HG03103 (cell line): ENCODE results near the gene GPN3.
"Not testable (repeated sequence)": the region's sequence is repeated elsewhere in the genome, so short reads cannot be mapped to it uniquely, and the experiment has no call there.

ENCODE experiments used
- ATAC-seq: cut with Tn5 transposase; IDR thresholded peaks from one replicate; pipeline ENCODE4 v1.9.1; 2021; ENCODE audit warnings: low read depth; ENCODE audit not compliant: unreplicated experiment

GPN3 gene

DNA sequence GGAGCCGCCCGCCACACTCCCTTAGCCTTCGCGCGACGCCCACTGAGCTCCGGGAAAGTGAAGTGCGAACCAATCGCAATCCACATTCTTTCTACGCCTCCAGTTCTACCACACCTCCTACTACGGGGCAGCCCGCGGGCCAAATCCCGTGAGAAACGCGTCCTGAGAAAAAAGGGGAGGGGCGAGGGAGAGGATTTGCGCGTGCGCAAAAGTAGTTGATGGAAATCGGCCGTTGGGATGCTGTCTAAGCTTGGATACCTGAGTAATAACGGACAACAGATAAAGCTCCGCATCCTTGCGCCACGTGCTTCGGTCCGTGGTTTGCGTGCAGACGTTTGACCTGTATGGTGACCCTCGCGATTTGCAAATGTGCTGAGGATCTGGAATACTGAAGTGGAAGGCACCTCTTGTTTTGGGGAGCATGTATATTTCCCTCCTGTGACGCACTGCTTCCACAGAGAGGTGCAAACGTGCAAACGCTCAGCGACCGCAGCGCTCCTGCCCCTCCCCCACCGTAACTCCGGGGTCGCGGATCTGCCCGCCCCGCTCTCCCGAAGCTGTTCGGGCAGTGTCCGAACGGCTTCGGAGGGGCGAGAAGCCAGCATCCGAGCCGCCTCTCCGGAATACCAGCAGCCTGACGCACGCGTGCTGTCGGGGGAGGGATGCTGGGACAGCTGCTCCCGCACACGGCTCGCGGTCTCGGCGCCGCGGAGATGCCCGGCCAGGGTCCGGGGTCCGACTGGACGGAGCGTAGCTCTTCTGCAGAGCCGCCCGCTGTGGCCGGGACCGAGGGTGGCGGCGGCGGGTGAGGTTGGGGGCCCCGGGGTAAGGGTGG lies at the start of gene GPN3, which contains the start of gene FAM216A:
Gene GPN3 (minus strand): TSS at position 44 of the 835 bp plus-strand sequence. CDS start 54 bp downstream, outside the sequence.
Gene FAM216A (plus strand): TSS at position 632 of the 835 bp plus-strand sequence. CDS start 31 bp downstream, at position 663.
- peak; percentile 71 for ATAC-seq

DNA sequence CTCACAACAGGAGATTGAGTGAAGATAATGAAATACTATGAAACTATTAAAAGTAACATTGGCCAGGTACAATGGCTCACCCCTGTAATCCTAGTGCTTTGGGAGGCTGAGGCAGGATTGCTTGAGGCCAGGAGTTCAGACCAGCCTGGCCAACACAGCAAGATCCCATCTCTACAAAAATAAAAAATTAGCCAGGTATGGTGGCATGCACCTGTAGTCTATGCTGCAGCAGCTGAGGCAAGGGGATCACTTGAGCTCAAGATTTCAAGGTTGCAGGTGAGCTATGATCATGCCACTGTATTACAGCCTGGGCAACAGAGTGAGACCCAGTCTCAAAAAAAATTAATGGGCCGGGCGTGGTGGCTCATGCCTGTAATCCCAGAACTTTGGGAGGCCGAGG lies 48.9 kb upstream of the GPN3 start:
- no peak for ATAC-seq

DNA sequence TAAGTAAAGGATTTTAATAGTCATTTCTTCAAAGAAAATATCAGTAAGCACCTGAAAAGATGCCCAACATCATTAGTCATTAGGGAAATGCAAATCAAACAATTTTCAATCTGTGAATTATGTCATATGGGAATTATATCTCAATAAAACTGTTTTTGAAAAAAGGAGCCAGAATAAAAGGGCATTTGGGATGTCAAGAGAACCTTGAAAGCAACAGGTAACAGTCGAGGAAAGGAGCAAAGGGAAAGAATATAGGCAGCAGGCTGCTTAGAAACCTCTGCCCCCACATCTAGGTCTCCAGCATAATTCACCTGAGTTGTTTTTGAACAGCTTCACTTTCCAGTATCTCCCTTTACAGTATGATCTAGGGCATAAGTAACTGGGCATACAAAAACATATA lies 46.3 kb upstream of the GPN3 start:
- ATAC-seq: no peak

DNA sequence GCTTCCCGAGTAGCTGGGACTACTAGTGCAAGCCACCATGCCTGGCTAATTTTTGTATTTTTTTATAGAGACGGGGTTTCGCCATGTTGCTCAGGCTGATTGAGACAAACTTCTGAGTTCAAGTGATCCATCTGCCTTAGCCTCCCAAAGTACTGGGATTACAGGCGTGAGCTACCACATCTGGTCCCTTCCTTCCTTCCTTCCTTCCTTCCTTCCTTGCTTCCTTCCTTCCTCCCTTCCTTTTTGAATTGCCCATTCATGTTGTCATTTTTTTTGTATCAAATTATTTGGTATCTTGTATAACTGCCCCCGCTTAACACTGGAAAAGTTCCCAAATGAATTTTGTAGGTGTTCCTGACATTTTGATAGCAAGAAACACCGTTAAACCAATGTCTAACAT lies 45.8 kb upstream of the GPN3 start:
- ATAC-seq: no peak

DNA sequence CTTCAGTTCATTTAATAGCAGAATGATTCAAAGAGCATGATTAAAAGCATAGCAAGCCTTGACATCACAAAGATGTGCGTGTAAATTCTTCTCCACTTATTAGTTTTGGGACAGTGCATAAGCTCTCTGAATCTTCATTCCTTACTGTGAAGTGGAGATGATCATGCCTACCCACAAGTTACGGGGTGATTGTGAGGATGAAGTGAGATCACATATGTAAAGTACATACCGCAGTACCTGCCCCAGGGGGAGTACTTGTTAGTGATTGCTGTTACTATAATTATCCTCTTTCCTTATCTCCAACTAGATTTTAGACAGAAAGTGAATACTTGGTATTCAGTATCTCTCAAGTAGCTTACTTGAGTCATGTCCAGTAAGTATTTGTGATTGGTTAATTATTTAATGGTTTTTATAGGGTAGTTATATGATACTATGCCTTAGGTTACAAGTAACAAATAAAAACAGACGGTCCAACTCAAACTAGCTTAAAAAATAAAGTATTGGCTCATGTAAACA lies 40.1 kb upstream of the GPN3 start:
- no peak for ATAC-seq

DNA sequence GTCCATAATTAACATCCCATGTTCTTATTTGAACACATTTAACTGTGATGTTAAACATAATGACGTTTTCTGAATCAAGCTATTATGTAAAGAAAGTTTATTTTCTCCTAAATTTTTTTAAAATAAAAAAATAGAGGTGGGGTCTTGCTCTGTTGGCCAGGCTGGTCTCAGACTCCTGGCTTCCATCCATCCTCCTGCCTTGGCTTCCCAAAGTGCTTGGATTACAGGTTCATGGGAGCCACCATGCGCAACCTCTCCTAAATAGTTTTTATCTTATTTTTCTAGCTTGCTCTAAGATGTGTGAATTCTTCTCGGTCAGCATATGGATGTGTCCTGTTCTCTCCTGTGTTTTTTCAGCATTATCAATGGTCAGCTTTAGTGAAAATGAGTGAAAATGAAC lies 37.3 kb upstream of the GPN3 start:
- no peak for ATAC-seq

DNA sequence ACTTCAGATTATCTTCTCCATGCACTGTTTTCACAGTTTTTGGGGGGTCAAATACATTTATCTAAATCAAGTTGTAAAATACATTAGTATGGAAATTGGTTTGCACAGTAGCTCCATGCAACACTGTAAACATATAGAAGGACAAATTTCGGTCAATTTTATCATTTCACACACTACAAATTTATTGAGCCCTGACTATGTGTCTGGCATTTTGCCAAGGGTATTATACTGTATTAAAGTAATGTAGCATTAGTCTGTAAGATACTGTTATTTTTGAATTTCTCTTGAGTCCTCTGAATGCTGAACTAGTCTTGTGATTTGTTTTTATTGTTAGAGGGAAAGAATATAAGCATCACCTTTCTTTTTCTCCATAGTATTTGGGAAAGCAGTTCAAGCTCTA lies 35.4 kb upstream of the GPN3 start:
- ATAC-seq: no peak

DNA sequence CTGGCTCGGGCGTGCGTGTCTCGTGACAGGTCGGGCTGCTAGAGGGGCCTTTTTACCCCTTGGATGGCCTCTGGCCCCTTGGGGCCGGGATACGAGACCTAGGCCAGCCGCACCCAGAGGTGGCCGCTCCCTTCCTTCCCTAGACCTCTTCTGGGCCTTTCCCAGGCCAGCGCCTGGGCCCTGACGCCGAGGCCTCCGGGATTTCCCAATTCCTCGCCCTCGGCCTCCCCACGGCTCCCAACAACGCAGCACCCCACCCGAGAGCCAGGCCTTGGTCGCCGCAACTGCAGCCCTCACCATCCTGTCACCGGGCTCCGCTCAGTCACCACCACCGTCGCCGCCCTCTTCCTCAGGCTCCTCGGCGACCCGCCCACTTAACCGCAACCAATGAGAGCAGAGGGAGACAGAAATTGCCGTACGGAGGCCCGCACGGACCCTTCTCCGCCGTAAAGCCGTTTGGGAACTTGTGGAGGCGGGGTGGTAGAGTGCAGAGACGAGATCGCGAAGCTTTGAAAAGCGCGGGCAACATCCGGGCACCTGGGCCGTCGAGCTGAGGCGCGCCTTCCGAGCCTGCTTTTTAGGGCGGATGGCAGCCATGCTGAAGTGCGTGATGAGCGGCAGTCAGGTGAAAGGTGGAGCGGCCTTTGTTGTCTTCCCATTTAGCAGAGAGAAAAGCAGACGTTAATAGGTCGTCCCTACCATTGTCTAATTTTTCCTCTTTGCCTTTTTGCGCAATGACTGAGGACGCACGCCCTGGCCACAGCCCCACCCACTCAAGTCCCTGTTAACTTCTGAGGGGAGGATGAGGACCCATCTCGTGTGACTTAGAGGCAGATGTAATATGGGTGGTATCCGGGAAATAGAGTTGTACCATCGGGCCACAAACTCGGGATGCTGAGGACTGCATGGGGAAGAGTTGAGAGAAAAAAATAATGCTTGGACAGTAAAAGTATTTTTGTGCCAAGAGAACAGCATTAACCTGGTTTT lies 34.0 kb upstream of the GPN3 start, which contains the start of the genes RAD9B and VPS29:
Gene RAD9B (plus strand): TSS at position 580 of the 987 bp plus-strand sequence. CDS start 7 bp downstream, at position 587.
Gene VPS29 (minus strand): TSS at position 360 of the 987 bp plus-strand sequence. CDS start 60 bp downstream, at position 300.
- ATAC-seq: peak; percentile 92

DNA sequence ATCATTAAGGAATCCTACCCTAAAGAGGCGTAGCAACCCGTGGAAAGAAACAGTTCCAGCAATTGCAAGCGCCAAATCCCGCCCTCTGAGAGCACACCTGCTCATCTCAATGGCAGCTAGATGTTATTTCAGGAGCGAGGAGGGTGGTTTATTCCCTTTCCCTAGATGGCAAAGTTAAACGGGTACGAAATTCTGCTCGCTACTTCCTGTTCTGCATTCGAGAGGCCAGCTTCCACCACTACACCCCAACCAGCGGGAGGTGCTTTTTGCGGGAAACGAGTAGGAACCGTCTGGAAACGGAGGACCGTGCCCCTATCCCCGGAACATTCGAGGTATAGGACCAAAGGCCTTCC lies 33.3 kb upstream of the GPN3 start:
- ATAC-seq: peak; percentile 7

DNA sequence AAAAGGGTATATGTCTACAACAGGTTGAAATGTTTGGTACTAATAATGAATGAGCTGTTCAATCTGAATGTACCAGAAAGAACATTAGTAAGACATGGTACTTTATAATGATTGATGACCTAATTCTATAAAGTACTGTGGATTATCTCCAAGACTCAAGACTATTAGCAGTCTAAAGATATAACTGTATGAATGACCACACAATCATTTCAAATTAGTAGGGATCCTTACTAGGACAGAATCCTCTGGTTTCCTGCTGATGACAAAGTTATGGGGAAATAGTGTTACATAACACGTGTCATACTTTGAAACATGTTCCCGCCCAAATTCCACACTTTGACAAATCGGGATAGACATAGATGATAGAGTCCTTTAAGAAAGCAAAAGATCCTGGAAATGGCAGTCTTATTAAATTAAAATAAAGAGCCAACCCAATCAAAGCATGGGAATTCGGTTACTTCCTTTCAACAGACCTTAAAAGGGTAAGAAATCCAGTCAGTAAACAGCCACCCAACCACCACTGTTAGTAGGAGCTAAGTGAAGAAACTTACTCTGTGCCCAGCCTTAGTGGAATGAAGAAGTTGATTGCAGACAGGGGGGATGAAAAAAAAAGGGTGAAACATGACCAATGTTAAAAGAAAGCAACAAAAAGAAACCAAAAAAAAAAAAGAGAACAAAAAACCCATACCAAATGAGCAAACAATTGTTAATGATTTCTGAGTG lies 31.1 kb upstream of the GPN3 start:
- no peak for ATAC-seq

DNA sequence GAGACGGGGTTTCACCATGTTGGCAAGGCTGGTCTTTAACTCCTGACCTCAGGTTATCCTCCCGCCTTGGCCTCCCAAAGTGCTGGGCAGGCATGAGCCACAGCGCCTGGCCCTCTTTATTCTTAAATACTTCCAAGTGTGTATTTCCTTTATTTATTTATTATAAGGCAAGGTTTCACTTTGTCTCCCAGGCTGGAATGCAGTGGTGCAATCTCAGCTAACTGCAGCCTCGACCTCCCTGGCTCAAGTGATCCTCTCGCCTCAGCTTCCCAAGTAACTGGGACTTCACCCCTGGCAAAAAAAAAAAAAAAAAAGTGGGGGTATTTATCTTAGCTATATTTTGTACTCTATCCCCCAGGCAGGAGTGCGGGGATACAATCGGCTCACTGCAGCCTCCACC lies 7.4 kb upstream of the GPN3 start:
- no peak for ATAC-seq

DNA sequence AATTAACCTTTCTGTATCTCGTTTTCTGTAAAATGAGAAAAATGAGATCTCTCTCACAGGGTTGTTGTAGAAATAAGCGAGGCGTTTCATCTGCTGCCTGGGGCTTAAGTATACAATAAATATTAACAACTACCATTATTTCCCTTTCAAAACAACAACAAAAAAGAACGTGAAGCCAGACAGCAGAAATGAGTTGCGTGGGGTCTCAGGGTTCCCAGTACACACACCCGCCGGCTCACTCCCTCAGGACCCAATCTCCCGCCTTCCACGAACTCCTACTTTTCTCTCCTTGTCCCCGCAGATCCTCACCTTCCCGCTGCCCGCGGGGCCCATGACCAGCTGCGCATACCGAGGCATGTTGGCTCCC lies 227 bp downstream of the GPN3 start:
- ATAC-seq: no peak

DNA sequence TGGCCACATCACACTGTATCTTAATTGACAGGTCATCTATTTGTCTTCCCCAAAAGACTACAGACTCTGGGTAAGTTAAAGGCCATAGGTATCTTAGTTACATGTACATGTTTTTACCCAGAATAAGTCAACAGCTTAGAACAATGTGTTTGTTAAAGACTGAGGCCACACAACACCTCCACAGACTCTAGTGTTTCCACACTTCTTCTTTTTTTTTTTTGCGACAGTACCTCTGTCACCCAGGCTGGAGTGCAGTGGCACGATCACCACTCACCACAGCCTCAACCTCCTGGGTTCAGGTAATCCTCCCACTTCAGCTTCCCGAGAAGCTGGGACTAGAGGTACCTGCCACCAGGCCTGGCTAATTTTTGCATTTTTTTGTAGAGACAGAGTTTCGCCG lies 1.3 kb downstream of the GPN3 start:
- ATAC-seq: no peak

DNA sequence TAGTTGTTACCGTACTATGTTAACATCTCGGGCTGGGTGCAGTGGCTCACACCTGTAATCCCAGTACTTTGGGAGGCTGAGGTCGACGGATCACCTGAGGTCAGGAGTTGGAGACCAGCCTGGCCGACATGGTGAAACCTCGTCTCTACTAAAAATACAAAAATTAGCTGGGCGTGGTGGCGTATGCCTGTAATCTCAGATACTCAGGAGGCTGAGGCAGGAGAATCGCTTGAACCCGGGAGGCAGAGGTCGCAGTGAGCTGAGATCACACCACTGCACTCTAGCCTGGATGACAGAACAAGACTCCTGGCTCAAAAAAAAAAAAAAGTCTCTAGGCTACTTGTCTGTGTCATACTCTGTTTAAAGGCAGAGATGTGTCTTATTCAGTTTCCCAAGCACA lies 2.3 kb downstream of the GPN3 start:
- ATAC-seq: not testable (repeated sequence)

DNA sequence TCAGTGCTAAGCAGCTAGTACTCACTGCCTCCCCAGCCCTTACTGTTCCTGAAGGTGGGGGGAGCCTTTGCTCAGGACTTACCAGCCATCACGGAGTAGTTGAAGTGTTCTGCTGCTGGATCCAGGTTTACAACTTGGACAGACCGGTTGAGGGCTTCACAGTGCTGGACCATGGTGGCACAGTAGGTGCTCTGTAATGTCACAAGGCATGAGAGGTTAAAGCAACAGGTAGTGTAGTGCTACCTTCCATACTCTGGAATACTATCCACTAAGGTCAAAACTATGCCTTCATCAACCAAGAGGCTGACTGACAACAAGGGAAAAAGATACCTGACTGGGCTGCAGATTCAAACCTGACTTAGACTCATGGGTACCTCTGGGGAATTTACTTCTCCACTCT lies 3.0 kb downstream of the GPN3 start:
- ATAC-seq: no peak

DNA sequence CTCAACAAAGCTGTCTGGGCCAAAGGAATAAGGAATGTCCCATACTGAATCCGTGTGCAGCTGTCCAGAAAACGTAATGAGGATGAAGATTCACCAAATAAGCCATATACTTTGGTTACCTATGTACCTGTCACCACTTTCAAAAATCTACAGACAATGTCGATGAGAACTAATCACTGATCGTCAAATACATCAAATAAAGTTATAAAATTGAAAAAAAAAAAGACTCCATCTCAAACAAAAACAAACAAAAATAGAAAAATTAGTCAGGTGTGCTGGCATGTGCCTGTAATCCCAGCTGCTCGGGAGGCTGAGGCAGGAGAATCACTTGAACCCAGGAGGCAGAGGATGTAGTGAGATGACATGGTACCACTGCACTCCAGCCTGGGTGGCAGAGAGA lies 6.9 kb downstream of the GPN3 start:
- not testable (repeated sequence) for ATAC-seq

DNA sequence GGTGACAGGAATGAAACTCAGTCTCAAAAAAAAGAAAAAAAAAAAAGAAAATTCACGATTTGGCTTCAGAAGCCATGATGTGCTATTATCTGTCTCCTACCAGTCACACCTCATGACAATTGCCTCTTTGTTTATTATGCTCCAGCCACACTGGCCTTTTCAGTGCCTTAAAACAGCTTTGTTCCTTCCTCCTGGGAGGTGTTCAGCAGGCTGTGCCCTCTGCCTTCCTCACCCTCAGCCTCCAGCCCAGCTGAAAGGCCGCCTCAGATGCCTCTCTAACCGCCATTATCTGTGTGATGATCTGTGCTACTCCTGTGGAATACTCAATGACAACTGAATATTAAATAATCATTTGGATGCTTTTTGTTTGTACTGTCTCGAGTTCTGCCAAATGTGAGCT lies 9.3 kb downstream of the GPN3 start:
- ATAC-seq: no peak

DNA sequence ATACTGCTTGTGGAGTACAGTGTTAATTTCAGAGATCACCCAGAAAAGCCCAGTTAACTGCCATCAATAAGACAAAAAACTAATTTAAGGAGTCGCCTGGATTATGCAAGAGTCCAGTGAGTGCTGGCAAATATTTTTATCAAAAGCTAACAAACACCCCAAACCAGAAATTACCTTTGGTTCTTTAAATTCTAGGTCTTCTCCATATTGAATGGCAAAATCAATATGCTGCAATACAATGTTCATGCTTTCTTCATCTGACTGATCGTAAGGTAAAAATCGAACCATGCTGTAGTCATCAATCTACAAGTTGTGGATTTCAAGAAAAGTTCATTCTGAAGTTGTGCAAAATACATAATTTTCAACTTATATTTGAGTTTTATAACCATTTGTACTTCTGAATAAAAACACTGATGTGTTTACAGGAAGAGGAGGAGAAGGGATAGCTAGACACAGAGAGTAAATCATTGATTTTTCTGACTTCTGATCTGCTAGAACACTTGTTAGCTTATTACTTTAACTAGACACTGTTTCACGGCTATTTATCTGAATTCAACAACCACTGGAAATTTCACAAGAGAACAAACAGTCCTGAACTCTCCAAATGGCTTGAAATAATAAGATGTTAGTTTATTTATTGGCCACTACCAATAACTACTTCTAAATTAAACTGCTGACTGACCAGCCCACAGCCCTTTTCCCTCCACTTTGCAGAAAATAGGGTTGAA lies 14.3 kb downstream of the GPN3 start:
- no peak for ATAC-seq

DNA sequence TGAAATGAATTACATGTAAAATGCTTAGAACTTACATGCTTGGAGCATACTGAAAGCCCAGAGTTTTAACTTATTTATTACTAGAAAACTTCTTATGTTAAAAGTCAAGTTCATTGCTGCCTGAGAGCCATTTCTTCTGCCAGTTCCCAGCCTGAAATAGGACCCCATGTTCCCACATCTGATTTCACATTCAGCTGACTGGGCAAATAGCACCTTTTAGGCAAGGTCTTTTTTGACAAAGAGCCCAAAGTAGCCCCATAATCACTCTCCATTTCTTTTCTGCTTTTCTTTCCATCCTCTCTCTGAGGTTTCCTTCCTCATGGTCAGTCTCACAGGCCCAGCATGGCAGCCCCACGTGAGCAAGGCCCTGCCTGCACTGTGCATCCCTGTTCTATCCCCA lies 16.8 kb downstream of the GPN3 start:
- no peak for ATAC-seq
